ENCODE data around the gene PRICKLE2. TPM values are rescaled to one million over a fixed set of nuclear protein-coding genes. Genes with fewer than 3 reads are reported as not detected.

The PRICKLE2 gene
- total RNA-seq, 2 donors from 2014 or later: 23.4 to 41.5 TPM

DNA sequence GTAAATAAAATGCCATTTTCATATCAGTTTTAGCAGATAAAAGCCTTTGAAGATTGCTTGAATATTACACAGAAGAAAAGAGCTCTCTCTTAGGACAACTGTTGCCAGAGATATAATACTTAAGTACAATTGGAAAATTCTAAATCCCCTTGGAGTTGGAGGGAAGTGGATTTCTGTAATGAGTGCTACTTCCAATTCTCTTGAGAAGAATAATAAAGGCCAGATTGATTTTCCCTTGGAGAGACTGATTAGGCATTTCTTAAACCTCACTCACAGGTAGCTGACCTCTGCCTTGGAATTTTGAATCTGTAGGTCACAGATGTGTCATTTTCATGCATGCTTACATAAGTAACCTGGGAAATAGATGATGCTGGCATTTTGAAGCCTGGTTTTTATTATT is 172.1 kb downstream of the PRICKLE2 start:
- no peak overlapping the region for H3K27ac ChIP-seq
- no peak overlapping the region for H3K4me3 ChIP-seq
- no peaks in the 10 kb centered on the region for H3K4me1 ChIP-seq
- intact Hi-C loops (cut with DNase I): no loop called here
- H3K36me3 ChIP-seq (replicated peaks in 1 of 2; ENCODE audit: insufficient read depth in 1 of 2, low read depth in 2 of 2): no peaks in the 10 kb centered on the region
- H3K27me3 ChIP-seq: no peaks in the 10 kb centered on the region
- DNase-seq (no peak), ATAC-seq (no peak)
- TF ChIP-seq, protein P1, sequence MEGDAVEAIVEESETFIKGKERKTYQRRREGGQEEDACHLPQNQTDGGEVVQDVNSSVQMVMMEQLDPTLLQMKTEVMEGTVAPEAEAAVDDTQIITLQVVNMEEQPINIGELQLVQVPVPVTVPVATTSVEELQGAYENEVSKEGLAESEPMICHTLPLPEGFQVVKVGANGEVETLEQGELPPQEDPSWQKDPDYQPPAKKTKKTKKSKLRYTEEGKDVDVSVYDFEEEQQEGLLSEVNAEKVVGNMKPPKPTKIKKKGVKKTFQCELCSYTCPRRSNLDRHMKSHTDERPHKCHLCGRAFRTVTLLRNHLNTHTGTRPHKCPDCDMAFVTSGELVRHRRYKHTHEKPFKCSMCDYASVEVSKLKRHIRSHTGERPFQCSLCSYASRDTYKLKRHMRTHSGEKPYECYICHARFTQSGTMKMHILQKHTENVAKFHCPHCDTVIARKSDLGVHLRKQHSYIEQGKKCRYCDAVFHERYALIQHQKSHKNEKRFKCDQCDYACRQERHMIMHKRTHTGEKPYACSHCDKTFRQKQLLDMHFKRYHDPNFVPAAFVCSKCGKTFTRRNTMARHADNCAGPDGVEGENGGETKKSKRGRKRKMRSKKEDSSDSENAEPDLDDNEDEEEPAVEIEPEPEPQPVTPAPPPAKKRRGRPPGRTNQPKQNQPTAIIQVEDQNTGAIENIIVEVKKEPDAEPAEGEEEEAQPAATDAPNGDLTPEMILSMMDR (IDR thresholded peaks at IDR 0.05): no peak
- no peak for TF ChIP-seq POLR2A (IDR thresholded peaks at IDR 0.05)
- H3K9me3 ChIP-seq: no peaks in the 10 kb centered on the region

DNA sequence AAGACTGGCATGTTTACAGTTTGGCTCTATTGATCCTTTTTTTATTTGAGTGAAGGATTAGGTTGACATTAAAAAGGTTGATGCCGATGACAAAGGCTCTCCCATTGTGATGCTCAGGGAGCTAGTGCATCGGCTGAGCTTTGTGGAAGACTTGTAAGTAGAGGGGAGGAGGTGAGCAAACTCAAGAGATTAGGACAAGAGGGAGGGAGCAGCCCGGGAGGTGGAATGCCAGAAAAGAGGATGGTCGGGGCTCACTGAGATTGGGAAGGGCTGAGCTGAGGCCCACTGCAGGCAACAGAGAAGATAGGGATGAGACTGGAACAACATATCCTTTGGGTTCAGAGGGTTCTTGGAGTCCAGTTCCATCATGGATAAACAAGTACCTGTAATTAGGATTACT is 175.4 kb downstream of the PRICKLE2 start:
- DNase-seq: no peak
- intact Hi-C loops (cut with DNase I): no loop called here
- Histone ChIP-seq H3K4me3 (no peak overlapping the region), H3K27ac (no peak overlapping the region), H3K9me3 (no peaks in the 10 kb centered on the region), H3K36me3 (replicated peaks in 1 of 2; ENCODE audit: insufficient read depth in 1 of 2, low read depth in 2 of 2) (no peaks in the 10 kb centered on the region), H3K4me1 (no peaks in the 10 kb centered on the region), H3K27me3 (no peaks in the 10 kb centered on the region)
- ATAC-seq: no peak
- WGBS, 2 donors: 65 to 71% methylated on average over 4 of the region's 4 CpGs
- TF ChIP-seq, protein P1 (IDR thresholded peaks at IDR 0.05): no peak
- TF ChIP-seq POLR2A (IDR thresholded peaks at IDR 0.05): no peak

DNA sequence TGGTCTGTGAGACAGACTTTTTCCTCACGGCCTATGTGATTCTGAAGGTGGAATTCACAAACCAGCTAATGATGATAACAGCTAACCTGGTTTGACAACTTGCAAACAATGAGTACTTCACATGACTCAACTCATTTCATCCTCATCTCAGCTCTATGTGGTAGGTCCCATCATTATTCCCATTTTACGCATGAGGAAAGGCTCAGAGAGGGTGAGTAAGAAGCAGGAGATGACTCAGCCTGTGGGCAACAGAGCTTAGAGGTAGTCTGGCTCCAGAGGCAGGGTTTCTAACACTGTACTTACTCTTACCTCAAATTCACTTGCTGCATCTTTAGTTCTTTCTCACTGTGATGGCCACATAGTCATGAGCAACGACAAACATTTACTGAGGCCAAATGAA is 176.1 kb downstream of the PRICKLE2 start:
- WGBS, 2 donors: 53 to 78% methylated on average over 3 of the region's 3 CpGs
- intact Hi-C loops (cut with DNase I): no loop called here
- ATAC-seq: no peak
- no peak for DNase-seq
- Histone ChIP-seq H3K27ac (no peak overlapping the region), H3K36me3 (replicated peaks in 1 of 2; ENCODE audit: insufficient read depth in 1 of 2, low read depth in 2 of 2) (no peaks in the 10 kb centered on the region), H3K9me3 (no peaks in the 10 kb centered on the region), H3K4me3 (no peak overlapping the region), H3K27me3 (no peaks in the 10 kb centered on the region), H3K4me1 (no peaks in the 10 kb centered on the region)
- TF ChIP-seq, protein P1 (IDR thresholded peaks at IDR 0.05): no peak
- no peak for TF ChIP-seq POLR2A (IDR thresholded peaks at IDR 0.05)

DNA sequence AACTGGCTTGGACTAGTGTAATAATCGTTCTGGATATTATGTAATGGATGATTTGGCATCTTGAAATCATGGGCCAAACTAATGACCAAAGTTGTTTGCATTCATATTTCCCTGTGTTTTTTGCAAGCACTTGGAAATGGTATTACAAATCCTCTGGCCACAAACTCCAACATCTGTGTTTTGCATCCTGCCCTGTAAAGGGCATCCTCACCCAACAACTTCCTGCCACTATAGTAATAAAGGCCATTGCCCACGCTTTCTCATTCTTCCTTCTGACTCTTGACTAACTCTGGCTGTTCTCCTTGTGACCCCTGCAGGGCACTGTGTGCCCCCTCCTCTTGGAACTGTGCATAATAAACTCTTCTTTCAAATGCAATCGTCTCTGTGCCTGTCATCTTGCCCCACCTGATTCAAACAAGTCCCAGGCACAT is 176.6 kb downstream of the PRICKLE2 start:
- intact Hi-C loops (cut with DNase I): no loop called here
- Histone ChIP-seq H3K27me3 (no peaks in the 10 kb centered on the region), H3K27ac (no peak overlapping the region), H3K4me1 (no peaks in the 10 kb centered on the region), H3K36me3 (replicated peaks in 1 of 2; ENCODE audit: insufficient read depth in 1 of 2, low read depth in 2 of 2) (no peaks in the 10 kb centered on the region), H3K9me3 (no peaks in the 10 kb centered on the region), H3K4me3 (no peak overlapping the region)
- ATAC-seq (no peak), DNase-seq (no peak)
- 30 to 57% methylated on average over 3 of the region's 3 CpGs for WGBS, 2 donors
- TF ChIP-seq, protein P1 (IDR thresholded peaks at IDR 0.05): no peak
- TF ChIP-seq POLR2A (IDR thresholded peaks at IDR 0.05): no peak

DNA sequence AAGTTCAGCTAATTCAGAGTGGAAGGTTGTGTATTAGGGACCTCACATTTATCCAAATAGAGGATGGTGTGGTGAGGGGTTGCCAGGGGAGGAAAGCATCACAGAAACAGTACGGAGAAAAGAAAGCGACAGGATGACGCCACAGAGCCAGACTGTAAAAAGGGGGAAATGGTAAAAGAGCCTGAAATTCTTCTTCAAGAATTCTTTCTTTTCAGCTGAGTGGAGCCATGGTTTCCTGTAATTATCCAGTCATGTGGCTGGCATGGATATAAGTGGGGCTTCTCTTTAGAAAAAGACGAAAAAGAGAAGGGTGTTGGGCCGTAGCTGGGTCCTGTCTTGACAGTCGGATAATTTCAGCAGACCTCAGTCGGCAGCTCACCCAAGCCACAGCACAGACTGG is 177.5 kb downstream of the PRICKLE2 start:
- WGBS, 2 donors: 78 to 84% methylated on average over 7 of the region's 7 CpGs
- Histone ChIP-seq H3K9me3 (no peaks in the 10 kb centered on the region), H3K36me3 (replicated peaks in 1 of 2; ENCODE audit: insufficient read depth in 1 of 2, low read depth in 2 of 2) (no peaks in the 10 kb centered on the region), H3K27ac (no peak overlapping the region), H3K27me3 (no peaks in the 10 kb centered on the region), H3K4me3 (no peak overlapping the region), H3K4me1 (no peaks in the 10 kb centered on the region)
- no peak for DNase-seq
- no peak for ATAC-seq
- no peak for TF ChIP-seq POLR2A (IDR thresholded peaks at IDR 0.05)
- TF ChIP-seq, protein P1 (IDR thresholded peaks at IDR 0.05): no peak
- intact Hi-C loops (cut with DNase I): no loop called here

Measured in body of pancreas (tissue), 4 donors.